ENCODE measurements around the gene STPG1.

- TF ChIP-seq SAP30 (IDR thresholded peaks at IDR 0.05; ENCODE audit: borderline replicate concordance, insufficient read depth, low read depth, low read length, poor library complexity, severe bottlenecking), result no peak
- no peak for TF ChIP-seq MAX (CRISPR knock-in tag; IDR thresholded peaks at IDR 0.05)
- TF ChIP-seq GATA2 (CRISPR knock-in tag; IDR thresholded peaks at IDR 0.05), result no peak
- TF ChIP-seq ZNF263 (CRISPR knock-in tag; IDR thresholded peaks at IDR 0.05; ENCODE audit: borderline replicate concordance), result no peak
- TF ChIP-seq CTCF (IDR thresholded peaks at IDR 0.05 in 2 of 3, conservative IDR thresholded peaks at IDR 0.05 in 1 of 3; ENCODE audit: insufficient read depth in 2 of 3, low read depth in 1 of 3, low read length in 3 of 3), result no peak
- no peak for TF ChIP-seq CBX3 (IDR thresholded peaks at IDR 0.05; ENCODE audit: borderline replicate concordance in 1 of 2, low read length in 2 of 2)
- no peak for TF ChIP-seq REST (IDR thresholded peaks at IDR 0.05; ENCODE audit: borderline replicate concordance)
- no peak for TF ChIP-seq REST (CRISPR knock-in tag; IDR thresholded peaks at IDR 0.05; ENCODE audit: low read depth)
- no peak for TF ChIP-seq BHLHE40 (IDR thresholded peaks at IDR 0.05; ENCODE audit: low read length)
Observed at GRCh38 chr1:24345334-24345733, 68.2 kb downstream of the STPG1 start.
